ENCODE measurements around the gene SLAMF8.

SLAMF8 gene

DNA sequence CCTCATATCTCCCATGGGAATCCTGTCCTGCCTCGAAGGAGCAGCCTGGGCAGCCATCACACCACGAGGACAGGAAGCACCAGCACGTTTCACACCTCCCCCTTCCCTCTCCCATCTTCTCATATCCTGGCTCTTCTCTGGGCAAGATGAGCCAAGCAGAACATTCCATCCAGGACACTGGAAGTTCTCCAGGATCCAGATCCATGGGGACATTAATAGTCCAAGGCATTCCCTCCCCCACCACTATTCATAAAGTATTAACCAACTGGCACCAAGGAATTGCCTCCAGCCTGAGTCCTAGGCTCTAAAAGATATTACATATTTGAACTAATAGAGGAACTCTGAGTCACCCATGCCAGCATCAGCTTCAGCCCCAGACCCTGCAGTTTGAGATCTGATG lies 8.7 kb downstream of the SLAMF8 start:
- TF ChIP-seq FOXP2 (optimal IDR thresholded peaks at IDR 0.05; ENCODE audit: borderline replicate concordance, extremely low read depth, extremely low read length, insufficient read depth) (no peak), POLR2AphosphoS5 (IDR thresholded peaks at IDR 0.05; ENCODE audit: low read depth, low read length) (no peak), REST (IDR thresholded peaks at IDR 0.05; ENCODE audit: insufficient read depth in 1 of 2, low read depth in 2 of 2, low read length in 2 of 2) (no peak), SIN3A (IDR thresholded peaks at IDR 0.05; ENCODE audit: borderline replicate concordance, insufficient read depth, low read length) (no peak), TAF1 (IDR thresholded peaks at IDR 0.05; ENCODE audit: borderline replicate concordance, insufficient read depth, low read length) (no peak)

- TF ChIP-seq POLR2AphosphoS5 (IDR thresholded peaks at IDR 0.05; ENCODE audit: low read depth, low read length): no peak
- no peak for TF ChIP-seq FOXP2 (optimal IDR thresholded peaks at IDR 0.05; ENCODE audit: borderline replicate concordance, extremely low read depth, extremely low read length, insufficient read depth)
- no peak for TF ChIP-seq TAF1 (IDR thresholded peaks at IDR 0.05; ENCODE audit: borderline replicate concordance, insufficient read depth, low read length)
- no peak for TF ChIP-seq SIN3A (IDR thresholded peaks at IDR 0.05; ENCODE audit: borderline replicate concordance, insufficient read depth, low read length)
- no peak for TF ChIP-seq REST (IDR thresholded peaks at IDR 0.05; ENCODE audit: insufficient read depth in 1 of 2, low read depth in 2 of 2, low read length in 2 of 2)
These were observed 9.3 kb downstream of the SLAMF8 start for GRCh38 chr1:159835862-159836525.

- TF ChIP-seq SIN3A (IDR thresholded peaks at IDR 0.05; ENCODE audit: borderline replicate concordance, insufficient read depth, low read length) (no peak), FOXP2 (optimal IDR thresholded peaks at IDR 0.05; ENCODE audit: borderline replicate concordance, extremely low read depth, extremely low read length, insufficient read depth) (no peak), REST (IDR thresholded peaks at IDR 0.05; ENCODE audit: insufficient read depth in 1 of 2, low read depth in 2 of 2, low read length in 2 of 2) (no peak), TAF1 (IDR thresholded peaks at IDR 0.05; ENCODE audit: borderline replicate concordance, insufficient read depth, low read length) (no peak), POLR2AphosphoS5 (IDR thresholded peaks at IDR 0.05; ENCODE audit: low read depth, low read length) (no peak)
These were observed 12.0 kb downstream of the SLAMF8 start for GRCh38 chr1:159838715-159839114.

- TF ChIP-seq TAF1 (IDR thresholded peaks at IDR 0.05; ENCODE audit: borderline replicate concordance, insufficient read depth, low read length) (no peak), SIN3A (IDR thresholded peaks at IDR 0.05; ENCODE audit: borderline replicate concordance, insufficient read depth, low read length) (no peak), REST (IDR thresholded peaks at IDR 0.05; ENCODE audit: insufficient read depth in 1 of 2, low read depth in 2 of 2, low read length in 2 of 2) (no peak), POLR2AphosphoS5 (IDR thresholded peaks at IDR 0.05; ENCODE audit: low read depth, low read length) (no peak), FOXP2 (optimal IDR thresholded peaks at IDR 0.05; ENCODE audit: borderline replicate concordance, extremely low read depth, extremely low read length, insufficient read depth) (no peak)
These were observed 12.6 kb downstream of the SLAMF8 start for GRCh38 chr1:159839116-159839849.
